Measurements from ENCODE around the gene IL22RA2. TPM values are rescaled to one million over a fixed set of nuclear protein-coding genes. Genes with fewer than 3 reads are reported as not detected.

Gene IL22RA2
- total RNA-seq, 1 experiment from 2014 or later: not detected

- no peaks in the 10 kb centered on the region for H3K23me2 ChIP-seq (ENCODE audit: insufficient read length, low read depth, low read length, poor library complexity, severe bottlenecking)
- H3K4me2 ChIP-seq (ENCODE audit: insufficient read depth, insufficient read length, low read length): no peak overlapping the region
- no peak overlapping the region for H3K56ac ChIP-seq (ENCODE audit: insufficient read length, low read depth, low read length)
- Mint-ChIP-seq H3K4me1 (no peaks in the 10 kb centered on the region), H3K4me3 (no peak overlapping the region), H3K27ac (no peak overlapping the region), H3K9me3 (peaks cover 33 to 37% of the 10 kb centered on the region in 2 experiments), H3K36me3 (ENCODE audit: insufficient read depth in 1 of 3, low read depth in 3 of 3) (peaks cover 13 to 28% (median 26%) of the 10 kb centered on the region in 3 experiments), H3K27me3 (ENCODE audit: low read depth) (no peaks in the 10 kb centered on the region)
- H4K8ac ChIP-seq (replicated peaks; ENCODE audit: insufficient read length, low read depth, low read length): no peak overlapping the region
- H2AFZ ChIP-seq (ENCODE audit: low read length): no peak overlapping the region
- no peaks in the 10 kb centered on the region for H3K4me1 ChIP-seq (ENCODE audit: insufficient read depth, low read length)
- H3K23ac ChIP-seq (ENCODE audit: insufficient read length, low read depth, low read length): no peak overlapping the region
- no peak overlapping the region for H4K5ac ChIP-seq (ENCODE audit: insufficient read length, low read depth, low read length)
- no peaks in the 10 kb centered on the region for H3K79me2 ChIP-seq (ENCODE audit: insufficient read depth, low read length)
- no peak overlapping the region for H3K9ac ChIP-seq (ENCODE audit: extremely low read depth, insufficient read length, low read length)
- no peak overlapping the region for H3K18ac ChIP-seq (ENCODE audit: insufficient read length, low read depth, low read length)
- H2BK120ac ChIP-seq (ENCODE audit: low read depth, low read length, poor library complexity, severe bottlenecking): no peak overlapping the region
- no peak overlapping the region for H3K14ac ChIP-seq (ENCODE audit: insufficient read depth, low read length)
- no peak overlapping the region for H3K4ac ChIP-seq (ENCODE audit: low read depth, low read length)
- H3K9me3 ChIP-seq (ENCODE audit: control insufficient read depth, low read depth, low read length): peaks cover 11% of the 10 kb centered on the region
- H3K27me3 ChIP-seq (ENCODE audit: insufficient read depth, low read length): no peaks in the 10 kb centered on the region
- no peak overlapping the region for H2AK5ac ChIP-seq (ENCODE audit: insufficient read length, low read length)
- H3T11ph ChIP-seq (ENCODE audit: low read length): no peak overlapping the region
- no CpG with 5 or more reads among the region's 5 CpGs for WGBS (ENCODE audit: extremely low coverage, insufficient read length, low lambda C conversion rate)
- DNase-seq: no peak
- no peaks in the 10 kb centered on the region for H4K20me1 ChIP-seq (ENCODE audit: control insufficient read depth, insufficient read depth, insufficient read length)
- H2BK20ac ChIP-seq (ENCODE audit: low read depth, low read length, poor library complexity, severe bottlenecking): no peak overlapping the region
- no peak for TF ChIP-seq CTCF (conservative IDR thresholded peaks at IDR 0.05)
- H4K91ac ChIP-seq (ENCODE audit: insufficient read length, low read depth, low read length): no peak overlapping the region
- H2BK5ac ChIP-seq (ENCODE audit: insufficient read length, low read length): no peak overlapping the region
- no peak overlapping the region for H3K27ac ChIP-seq (ENCODE audit: insufficient read length, low read depth, low read length)
- H2BK15ac ChIP-seq (ENCODE audit: low read depth, low read length): no peak overlapping the region
- no peaks in the 10 kb centered on the region for H3K79me1 ChIP-seq (ENCODE audit: insufficient read depth, low read depth, low read length, poor library complexity, severe bottlenecking)
- no peak overlapping the region for H2BK12ac ChIP-seq (ENCODE audit: insufficient read length, low read depth, low read length)
Observed at GRCh38 chr6:137193256-137194070, 20.0 kb upstream of the IL22RA2 start.
